GM10266 (cell line): Measurements from ENCODE around the gene PPM1D.

ENCODE experiments used
- DNase-seq: peaks from one replicate; pipeline ENCODE4 v3.0.0; 2012; ENCODE audit errors: extremely low spot score
- TF ChIP-seq, protein P1 (sequence below): IDR thresholded peaks from 2 replicates; pipeline ENCODE4 v1.5.1; 2012; ENCODE audit warnings: mild to moderate bottlenecking, low read depth; ENCODE audit not compliant: control insufficient read depth, insufficient read depth; ENCODE audit errors: missing control alignments

The PPM1D gene

DNA sequence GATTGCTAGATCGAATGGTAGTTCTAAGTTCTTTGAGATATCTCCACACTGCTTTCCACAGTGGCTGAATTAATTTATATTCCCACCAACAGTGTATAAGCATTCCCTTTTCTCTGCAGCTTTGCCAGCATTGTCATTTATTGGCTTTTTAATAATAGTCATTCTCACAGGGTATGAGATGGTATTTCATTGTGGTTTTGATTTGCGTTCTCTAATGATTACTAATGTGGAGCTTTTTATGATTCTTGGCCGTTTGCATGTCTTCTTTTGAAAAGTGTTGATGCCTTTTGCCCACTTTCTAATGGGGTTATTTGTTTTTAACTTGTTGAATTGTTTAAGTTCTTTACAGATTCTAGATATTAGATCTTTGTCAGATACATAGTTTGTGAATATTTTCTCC lies 41.1 kb downstream of the PPM1D start:
- no peak for DNase-seq

DNA sequence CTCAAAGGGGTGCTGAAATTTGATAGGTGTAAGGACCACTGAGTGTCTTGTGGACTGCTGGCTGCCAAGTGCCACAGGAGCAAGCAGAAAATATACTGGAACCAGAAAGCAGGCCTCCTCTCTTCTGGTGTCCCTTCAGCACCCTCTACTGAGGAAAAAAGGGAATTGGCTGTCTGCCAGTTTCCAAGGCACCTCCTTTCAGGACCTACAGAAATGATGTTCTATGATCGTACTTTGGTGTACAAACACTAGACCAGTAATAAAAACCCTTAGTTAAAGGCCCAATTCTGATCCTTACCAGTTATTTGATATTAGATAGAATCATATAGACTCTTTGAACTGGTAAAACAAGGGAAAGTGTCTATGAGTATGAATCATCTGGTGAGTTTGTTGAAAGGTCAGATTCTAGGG lies 41.8 kb downstream of the PPM1D start:
- TF ChIP-seq, protein P1, sequence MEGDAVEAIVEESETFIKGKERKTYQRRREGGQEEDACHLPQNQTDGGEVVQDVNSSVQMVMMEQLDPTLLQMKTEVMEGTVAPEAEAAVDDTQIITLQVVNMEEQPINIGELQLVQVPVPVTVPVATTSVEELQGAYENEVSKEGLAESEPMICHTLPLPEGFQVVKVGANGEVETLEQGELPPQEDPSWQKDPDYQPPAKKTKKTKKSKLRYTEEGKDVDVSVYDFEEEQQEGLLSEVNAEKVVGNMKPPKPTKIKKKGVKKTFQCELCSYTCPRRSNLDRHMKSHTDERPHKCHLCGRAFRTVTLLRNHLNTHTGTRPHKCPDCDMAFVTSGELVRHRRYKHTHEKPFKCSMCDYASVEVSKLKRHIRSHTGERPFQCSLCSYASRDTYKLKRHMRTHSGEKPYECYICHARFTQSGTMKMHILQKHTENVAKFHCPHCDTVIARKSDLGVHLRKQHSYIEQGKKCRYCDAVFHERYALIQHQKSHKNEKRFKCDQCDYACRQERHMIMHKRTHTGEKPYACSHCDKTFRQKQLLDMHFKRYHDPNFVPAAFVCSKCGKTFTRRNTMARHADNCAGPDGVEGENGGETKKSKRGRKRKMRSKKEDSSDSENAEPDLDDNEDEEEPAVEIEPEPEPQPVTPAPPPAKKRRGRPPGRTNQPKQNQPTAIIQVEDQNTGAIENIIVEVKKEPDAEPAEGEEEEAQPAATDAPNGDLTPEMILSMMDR: peak; percentile 44
- peak; percentile 37 for DNase-seq

More for the DNA sequence above, 41.1 kb downstream of the PPM1D start:
- TF ChIP-seq, protein P1: no peak

DNA sequence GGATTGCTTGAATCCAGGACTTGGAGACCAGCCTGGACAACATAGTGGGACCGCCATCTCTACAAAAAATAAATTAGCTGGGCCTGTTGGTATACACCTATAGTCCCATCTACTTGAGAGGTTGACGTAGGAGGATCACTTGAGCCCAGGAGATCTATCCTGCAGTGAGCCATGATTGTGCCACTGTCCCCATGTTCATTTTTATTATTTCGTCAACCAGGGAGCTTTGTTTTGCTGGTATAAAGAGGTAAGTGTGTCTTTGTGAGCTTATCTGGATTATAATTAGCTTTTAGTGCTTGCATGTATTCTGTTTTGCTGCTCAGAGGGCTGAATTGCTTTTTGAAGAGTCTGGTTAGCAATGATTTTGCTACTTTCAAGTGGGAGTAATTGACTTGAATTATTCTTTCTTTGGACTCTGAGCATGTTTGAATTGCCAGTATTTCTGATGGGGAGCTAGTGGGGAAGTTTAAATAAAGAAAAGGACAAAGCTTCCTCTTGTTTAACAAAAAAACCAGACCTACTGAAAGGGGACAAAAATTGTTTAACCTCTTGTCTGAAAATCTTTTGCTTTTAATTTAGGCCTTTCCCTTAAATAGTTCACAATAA lies 46.0 kb downstream of the PPM1D start:
- TF ChIP-seq, protein P1: no peak
- DNase-seq: no peak

DNA sequence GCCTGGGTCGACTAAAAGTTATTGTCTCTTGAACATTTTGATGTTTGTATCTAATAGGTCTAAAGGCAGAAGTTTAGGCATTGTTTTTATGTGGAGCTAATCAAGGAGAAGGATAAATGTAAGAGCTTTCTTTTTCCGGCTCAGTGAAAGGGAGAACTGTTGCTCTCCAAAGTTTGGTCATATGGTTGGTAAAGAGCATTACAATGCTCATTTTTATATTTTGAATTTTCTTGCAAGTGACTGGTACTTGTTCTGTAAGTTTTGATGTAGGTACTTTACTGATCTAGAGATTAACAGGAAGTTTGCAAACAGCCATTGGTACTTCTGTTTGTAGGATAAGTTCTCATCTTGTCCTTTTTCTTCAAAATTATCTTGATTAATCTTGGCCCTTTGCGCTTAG lies 46.7 kb downstream of the PPM1D start:
- TF ChIP-seq, protein P1: no peak
- DNase-seq: no peak

- TF ChIP-seq, protein P1: no peak
These were observed 47.7 kb downstream of the PPM1D start for GRCh38 chr17:60647705-60648104.

DNA sequence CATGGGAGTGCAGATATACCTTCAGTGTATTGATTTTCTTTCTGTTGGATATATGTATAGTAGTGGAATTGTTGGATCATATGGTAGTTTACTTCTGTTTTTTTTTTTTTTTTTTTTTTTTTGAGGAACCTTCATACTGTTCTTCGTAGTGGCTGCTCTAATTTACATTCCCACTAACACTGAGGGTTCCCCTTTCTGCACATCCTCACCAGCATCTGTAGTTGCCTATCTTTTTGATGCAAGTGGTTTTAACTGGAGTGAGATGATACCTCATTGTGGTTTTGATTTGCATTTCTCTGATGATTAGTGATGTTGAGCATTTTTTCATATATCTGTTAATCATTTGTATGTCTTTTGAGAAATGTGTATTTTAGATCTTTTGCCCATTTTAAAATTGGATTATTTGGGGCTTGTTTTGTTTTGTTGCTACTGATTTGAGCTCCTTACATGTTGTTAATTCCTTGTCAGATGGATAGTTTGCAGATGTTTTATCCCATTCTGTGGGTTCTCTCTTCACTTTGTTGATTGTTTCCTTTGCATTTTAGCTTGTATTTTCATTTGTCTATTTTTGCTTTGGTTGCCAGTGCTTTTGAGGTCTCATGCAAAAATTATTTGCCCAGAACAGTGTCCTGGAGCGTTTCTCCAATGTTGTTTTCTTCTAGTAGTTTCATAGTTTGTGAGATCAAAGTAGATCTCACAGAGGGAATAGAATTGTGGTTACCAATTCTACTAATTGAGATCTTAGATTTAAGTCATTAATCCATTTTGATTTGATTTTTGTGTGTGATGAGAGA lies 52.7 kb downstream of the PPM1D start:
- no peak for DNase-seq
- TF ChIP-seq, protein P1: no peak

More at GRCh38 chr17:60647705-60648104, 47.7 kb downstream of the PPM1D start:
- no peak for DNase-seq

DNA sequence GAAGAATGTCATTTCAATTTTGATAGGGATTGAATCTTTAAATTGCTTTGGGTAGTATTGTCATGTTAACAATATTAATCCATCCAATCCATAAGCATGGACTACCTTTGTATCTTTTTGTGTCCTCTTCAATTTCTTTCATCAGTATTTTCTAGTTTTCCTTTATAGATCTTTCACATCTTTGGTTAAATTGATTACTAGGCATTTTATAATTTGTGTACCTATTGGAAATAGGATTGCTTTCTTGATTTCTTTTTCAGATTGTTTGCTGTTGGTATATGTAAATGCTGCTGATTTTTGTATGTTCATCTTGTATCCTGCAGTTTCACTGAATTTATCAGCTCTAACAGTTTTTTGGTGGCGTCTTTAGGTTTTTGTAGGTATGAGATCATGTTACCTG lies 53.6 kb downstream of the PPM1D start:
- no peak for DNase-seq
- TF ChIP-seq, protein P1: no peak
